Ramos (cell line): ENCODE results near the gene CSH2.

Experiments
- in situ Hi-C: fragments of 300-500 bp; cut with MboI; formaldehyde crosslinking; loops from one replicate; pipeline ENCODE4 v1.14.3; 2022; ENCODE audit warnings: low sequenced_read_pairs; ENCODE audit not compliant: unreplicated experiment

The CSH2 gene

GRCh38 chr17:63824362-63824761 is 49.1 kb downstream of the CSH2 start:
- in situ Hi-C loops = no loop called here

DNA sequence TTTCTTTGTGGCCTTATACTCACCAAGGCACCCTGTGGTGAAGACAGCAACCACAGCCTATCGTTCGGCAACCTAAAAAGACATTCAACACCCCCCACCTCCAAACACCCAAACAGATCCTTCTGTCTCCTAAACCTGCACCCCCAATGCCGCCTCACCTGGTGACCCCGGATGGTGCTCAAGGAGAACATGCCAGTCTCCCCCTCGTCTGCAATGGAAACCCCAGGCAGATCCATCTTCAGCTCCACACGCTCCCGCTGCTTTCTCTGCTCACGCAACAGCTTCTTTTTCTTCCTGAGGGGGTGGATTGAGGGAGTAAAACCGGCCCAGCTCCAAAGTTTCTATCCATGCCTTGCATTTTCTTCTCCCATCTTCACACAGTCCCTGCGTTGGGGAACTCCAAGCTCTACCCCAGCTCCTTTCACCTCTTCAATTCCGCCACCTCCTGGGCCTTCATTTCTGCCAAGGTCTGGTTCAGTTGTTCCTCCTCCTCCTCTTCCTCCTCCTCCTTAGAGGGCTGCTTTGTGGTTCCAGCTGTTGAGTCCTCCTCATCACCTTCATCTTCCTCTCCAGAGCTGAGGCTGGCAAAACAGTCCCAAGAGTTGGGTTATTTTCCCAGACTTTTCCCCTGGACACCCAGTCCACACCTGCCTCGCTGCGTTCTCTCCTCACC is 49.7 kb downstream of the CSH2 start:
- in situ Hi-C loops = no loop called here

- in situ Hi-C loops = no loop called here
Observed at GRCh38 chr17:63822537-63822936, 50.9 kb downstream of the CSH2 start.
